Keratinocyte (primary cell): ENCODE data around the gene TCP1. TPM values are rescaled to one million over a fixed set of nuclear protein-coding genes. Genes with fewer than 3 reads are reported as not detected.
"Not testable (repeated sequence)": the region's sequence is repeated elsewhere in the genome, so short reads cannot be mapped to it uniquely, and the experiment has no call there.

Source experiments
- DNase-seq: peaks from one replicate; pipeline ENCODE4 v3.0.0-alpha.2; 2011; ENCODE audit warnings: low read depth, missing footprints, low spot score
- FAIRE-seq: peaks from 2 replicates; lab custom pipeline; 2011; peaks lifted over from hg19 to GRCh38; lab: Jason Lieb, UNC
- H2AFZ ChIP-seq: 2 replicates; pipeline ENCODE4 v1.6.0; 2012; ENCODE audit warnings: low read length, control low read depth, inconsistent platforms; ENCODE audit not compliant: control insufficient read depth
- H3K27ac ChIP-seq: 2 replicates; pipeline ENCODE4 v1.5.1; 2011; ENCODE audit warnings: low read length; ENCODE audit not compliant: control insufficient read depth, insufficient read depth
- H3K27me3 ChIP-seq: 3 replicates; pipeline ENCODE4 v1.6.0; 2011; ENCODE audit warnings: low read length; ENCODE audit not compliant: control insufficient read depth, insufficient read depth; ENCODE audit errors: extremely low read depth
- H3K36me3 ChIP-seq, 2 experiments: 2 replicates in 1 of 2; 3 replicates in 1 of 2; pipeline ENCODE4 v1.5.1; 2011; ENCODE audit warnings: low read length in 2 of 2, mild to moderate bottlenecking in 1 of 2; ENCODE audit not compliant: control insufficient read depth in 2 of 2, insufficient read depth in 2 of 2; ENCODE audit errors: extremely low read depth in 1 of 2
- H3K4me1 ChIP-seq: 3 replicates; pipeline ENCODE4 v1.5.1; 2011; ENCODE audit warnings: low read length; ENCODE audit not compliant: control insufficient read depth, insufficient read depth; ENCODE audit errors: extremely low read depth
- H3K4me2 ChIP-seq: 3 replicates; pipeline ENCODE4 v1.6.0; 2011; ENCODE audit warnings: low read depth, low read length; ENCODE audit not compliant: control insufficient read depth, insufficient read depth; ENCODE audit errors: extremely low read depth
- H3K4me3 ChIP-seq, 3 experiments: fragments of 200-600 bp in 1 of 3; sonication (generic) in 1 of 3; 2 replicates in 2 of 3; 3 replicates in 1 of 3; pipeline ENCODE4 v1.5.1; 2011 to 2016; ENCODE audit warnings: low read length in 3 of 3, mild to moderate bottlenecking in 3 of 3, control low read depth in 2 of 3, inconsistent platforms in 1 of 3, low read depth in 1 of 3, mixed read lengths in 1 of 3, mixed run types in 1 of 3, moderate library complexity in 1 of 3; ENCODE audit not compliant: control insufficient read depth in 2 of 3, insufficient read depth in 2 of 3; ENCODE audit errors: extremely low read depth in 1 of 3
- H3K79me2 ChIP-seq: 2 replicates; pipeline ENCODE4 v1.6.0; 2012; ENCODE audit warnings: low read length; ENCODE audit not compliant: control insufficient read depth, insufficient read depth
- H3K9ac ChIP-seq: 3 replicates; pipeline ENCODE4 v1.6.0; 2011; ENCODE audit warnings: low read length; ENCODE audit not compliant: control insufficient read depth, insufficient read depth; ENCODE audit errors: extremely low read depth
- H3K9me1 ChIP-seq: 3 replicates; pipeline ENCODE4 v1.6.0; 2011; ENCODE audit warnings: low read length; ENCODE audit not compliant: control insufficient read depth, insufficient read depth; ENCODE audit errors: extremely low read depth
- H3K9me3 ChIP-seq: 2 replicates; pipeline ENCODE4 v1.5.1; 2012; ENCODE audit warnings: low read depth, low read length; ENCODE audit not compliant: control insufficient read depth
- H4K20me1 ChIP-seq: 3 replicates; pipeline ENCODE4 v1.6.0; 2011; ENCODE audit warnings: low read length; ENCODE audit not compliant: control insufficient read depth, insufficient read depth; ENCODE audit errors: extremely low read depth
- CTCF ChIP-seq, 3 experiments: IDR thresholded peaks in 1 of 3; conservative IDR thresholded peaks in 1 of 3; optimal IDR thresholded peaks in 1 of 3; 2 replicates in 2 of 3; 3 replicates in 1 of 3; pipeline versions ENCODE3 to v1.5.1; 2011; ENCODE audit warnings: low read length in 3 of 3, mild to moderate bottlenecking in 3 of 3, moderate library complexity in 2 of 3, control low read depth in 1 of 3, inconsistent platforms in 1 of 3; ENCODE audit not compliant: insufficient read depth in 2 of 3; ENCODE audit errors: extremely low read depth in 1 of 3
- EZH2 ChIP-seq: IDR thresholded peaks from one replicate; pipeline ENCODE4 v1.6.1; 2012; ENCODE audit warnings: inconsistent platforms, mild to moderate bottlenecking, low read length, moderate library complexity
- dilution Hi-C: fragments of 300-500 bp; cut with MboI; formaldehyde crosslinking; loops from one replicate; pipeline ENCODE4 v1.7.0; 2020; ENCODE audit warnings: low sequenced_read_pairs; ENCODE audit not compliant: extremely low pct_ligation_motif_present
- polyA plus RNA-seq, 5 experiments: library from polyadenylated mRNA; depleted of rRNA in 3 of 5; stranded (reverse) in 3 of 5; stranded (forward) in 1 of 5; unstranded in 1 of 5; fragments of >200 nt; gene quantifications; 1 replicate in 1 of 5; 2 replicates in 3 of 5; 3 replicates in 1 of 5; pipeline versions ENCODE4 v1.2.1 to v1.2.3, GENCODE V29; 2011 to 2012; ENCODE audit warnings: missing spikeins in 2 of 5, low read depth in 1 of 5, low replicate concordance in 1 of 5

Gene TCP1
- polyA plus RNA-seq, 1 donor (not counting 4 experiments of a cell fraction or from before 2014, with no cell fraction given) = 174 TPM

DNA sequence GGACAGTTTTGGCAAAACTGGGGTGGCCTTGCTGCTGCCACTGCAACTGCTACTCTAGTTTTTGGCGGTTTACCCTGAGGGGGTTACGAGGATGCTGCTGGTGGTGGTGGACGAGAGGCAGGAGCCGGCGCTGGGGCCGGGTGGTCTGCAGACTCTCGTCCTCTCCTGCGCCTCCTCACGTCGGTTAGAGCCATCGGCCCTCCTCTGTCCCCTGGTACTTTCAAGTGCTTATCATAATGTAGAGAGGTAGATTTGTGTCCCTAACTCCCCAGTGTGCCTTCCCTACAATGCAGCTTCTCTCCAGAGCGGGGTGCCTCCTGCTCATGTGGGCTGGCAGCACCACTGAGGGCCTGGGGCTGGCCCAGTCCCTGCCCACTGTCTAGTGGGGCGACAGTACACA, 36.6 kb upstream of the TCP1 start:
- Histone ChIP-seq H3K27me3 (no peaks in the 10 kb centered on the region), H2AFZ (no peak overlapping the region), H3K9ac (no peak overlapping the region), H3K79me2 (no peaks in the 10 kb centered on the region), H3K27ac (no peak overlapping the region), H3K4me1 (peaks cover 4% of the 10 kb centered on the region), H3K4me3 (no peak overlapping the region), H3K9me1 (no peaks in the 10 kb centered on the region), H3K4me2 (no peak overlapping the region), H3K36me3 (no peaks in the 10 kb centered on the region), H3K9me3 (no peaks in the 10 kb centered on the region), H4K20me1 (no peaks in the 10 kb centered on the region)
- FAIRE-seq (no peak), DNase-seq (no peak)
- no peak for TF ChIP-seq CTCF (optimal IDR thresholded peaks at IDR 0.05 in 1 of 3, IDR thresholded peaks at IDR 0.05 in 1 of 3, conservative IDR thresholded peaks at IDR 0.05 in 1 of 3; ENCODE audit: extremely low read depth in 1 of 3, insufficient read depth in 2 of 3, low read length in 3 of 3)
- TF ChIP-seq EZH2 = no peak
- dilution Hi-C loops = no loop called here

DNA sequence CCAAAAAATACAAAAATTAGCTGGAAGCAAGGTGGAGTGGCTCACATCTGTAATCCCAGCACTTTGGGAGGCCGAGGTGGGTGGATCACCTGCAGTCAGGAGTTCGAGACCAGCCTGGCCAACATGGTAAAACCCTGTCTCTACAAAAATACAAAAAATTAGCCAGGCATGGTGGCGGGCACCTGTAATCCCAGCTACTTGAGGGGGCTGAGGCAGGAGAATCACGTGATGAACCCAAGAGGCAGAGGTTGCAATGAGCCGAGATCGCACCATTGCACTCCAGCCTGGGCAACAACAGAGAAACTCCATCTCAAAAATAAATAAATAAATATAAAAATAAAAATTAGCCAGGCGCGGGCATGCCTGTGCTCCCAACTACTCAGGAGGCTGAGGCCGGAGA, 35.3 kb upstream of the TCP1 start:
- H3K79me2 ChIP-seq, H3K36me3 ChIP-seq, H3K9ac ChIP-seq, FAIRE-seq, H3K4me3 ChIP-seq, H3K27me3 ChIP-seq, H3K27ac ChIP-seq, H3K9me3 ChIP-seq, dilution Hi-C loops, H3K9me1 ChIP-seq, DNase-seq, H4K20me1 ChIP-seq, H2AFZ ChIP-seq, H3K4me2 ChIP-seq, H3K4me1 ChIP-seq: not testable (repeated sequence)

DNA sequence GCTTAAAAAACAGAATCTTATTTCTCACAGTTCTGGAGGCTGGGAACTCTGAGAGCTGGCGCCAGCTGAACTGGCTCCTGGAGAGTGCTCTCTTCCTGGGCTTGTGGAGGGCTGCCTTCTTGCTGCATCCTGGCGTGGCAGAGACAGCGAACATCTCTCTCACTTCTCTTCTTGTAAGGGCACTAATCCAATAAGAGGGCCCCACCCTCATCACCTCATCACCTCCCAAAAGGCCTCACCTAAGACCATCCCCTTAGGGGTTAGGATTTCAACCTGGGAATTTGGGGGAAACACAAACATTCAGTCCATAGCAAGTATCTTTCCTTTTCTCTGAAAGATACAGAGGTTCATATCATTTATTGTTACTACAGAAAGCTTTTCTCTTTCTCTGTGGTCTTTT, 34.6 kb upstream of the TCP1 start:
- H4K20me1 ChIP-seq = no peaks in the 10 kb centered on the region
- dilution Hi-C loops = no loop called here
- no peaks in the 10 kb centered on the region for H3K79me2 ChIP-seq
- no peak for DNase-seq
- H3K9ac ChIP-seq = no peak overlapping the region
- no peak overlapping the region for H2AFZ ChIP-seq
- no peaks in the 10 kb centered on the region for H3K27me3 ChIP-seq
- TF ChIP-seq CTCF (optimal IDR thresholded peaks at IDR 0.05 in 1 of 3, IDR thresholded peaks at IDR 0.05 in 1 of 3, conservative IDR thresholded peaks at IDR 0.05 in 1 of 3; ENCODE audit: extremely low read depth in 1 of 3, insufficient read depth in 2 of 3, low read length in 3 of 3) = no peak
- no peak for TF ChIP-seq EZH2
- H3K4me1 ChIP-seq = no peaks in the 10 kb centered on the region
- no peaks in the 10 kb centered on the region for H3K9me1 ChIP-seq
- no peak overlapping the region for H3K27ac ChIP-seq
- H3K36me3 ChIP-seq = no peaks in the 10 kb centered on the region
- no peak for FAIRE-seq
- H3K4me2 ChIP-seq = no peak overlapping the region
- H3K4me3 ChIP-seq = no peak overlapping the region
- no peaks in the 10 kb centered on the region for H3K9me3 ChIP-seq
